ENCODE results near the gene IKZF2. TPM values are rescaled to one million over a fixed set of nuclear protein-coding genes. Genes with fewer than 3 reads are reported as not detected.

The IKZF2 gene
- total and polyA plus RNA-seq, 10 of the 15 experiments (the other 5 are each of a cell fraction or from before 2014, with no cell fraction given): 15.2 to 266 (median 87.2) TPM

DNA sequence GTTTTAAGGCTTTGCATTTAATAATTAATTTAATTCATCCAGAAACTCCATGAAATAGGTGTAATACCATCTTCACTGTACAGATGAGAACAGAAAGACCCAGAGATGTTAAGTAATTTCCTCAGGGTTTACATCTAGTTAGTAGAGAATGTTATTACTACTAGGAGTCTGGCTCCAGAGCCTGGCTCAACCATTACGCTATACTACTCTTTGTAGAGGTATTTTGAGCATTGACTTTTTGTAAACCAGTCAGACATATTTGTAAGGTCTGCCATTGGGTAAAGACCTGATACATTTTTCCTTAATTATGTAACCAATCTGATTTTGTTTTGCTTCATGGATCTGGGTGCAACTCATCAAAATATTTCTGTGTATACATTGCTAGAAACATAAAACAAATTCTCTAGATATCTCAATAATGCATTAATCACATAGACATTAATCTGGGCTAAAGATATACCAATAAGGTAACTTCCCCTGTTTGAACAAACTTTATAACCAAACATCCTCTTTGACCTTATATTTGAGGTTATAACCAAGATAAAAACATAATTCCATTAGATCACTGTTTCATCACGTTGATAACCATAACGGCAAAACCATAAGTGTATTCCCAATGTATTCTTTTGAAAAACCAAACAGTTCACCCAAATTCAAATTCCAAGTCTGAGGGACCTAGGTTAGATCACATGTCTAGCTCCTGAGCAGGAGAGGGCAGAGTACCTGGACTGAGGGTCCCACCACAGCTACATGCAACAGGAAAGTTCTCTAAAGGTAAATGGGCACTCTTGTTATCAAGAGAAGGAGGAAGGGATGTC is 135.0 kb downstream of the IKZF2 start (continued):
- TF ChIP-seq, protein P1, sequence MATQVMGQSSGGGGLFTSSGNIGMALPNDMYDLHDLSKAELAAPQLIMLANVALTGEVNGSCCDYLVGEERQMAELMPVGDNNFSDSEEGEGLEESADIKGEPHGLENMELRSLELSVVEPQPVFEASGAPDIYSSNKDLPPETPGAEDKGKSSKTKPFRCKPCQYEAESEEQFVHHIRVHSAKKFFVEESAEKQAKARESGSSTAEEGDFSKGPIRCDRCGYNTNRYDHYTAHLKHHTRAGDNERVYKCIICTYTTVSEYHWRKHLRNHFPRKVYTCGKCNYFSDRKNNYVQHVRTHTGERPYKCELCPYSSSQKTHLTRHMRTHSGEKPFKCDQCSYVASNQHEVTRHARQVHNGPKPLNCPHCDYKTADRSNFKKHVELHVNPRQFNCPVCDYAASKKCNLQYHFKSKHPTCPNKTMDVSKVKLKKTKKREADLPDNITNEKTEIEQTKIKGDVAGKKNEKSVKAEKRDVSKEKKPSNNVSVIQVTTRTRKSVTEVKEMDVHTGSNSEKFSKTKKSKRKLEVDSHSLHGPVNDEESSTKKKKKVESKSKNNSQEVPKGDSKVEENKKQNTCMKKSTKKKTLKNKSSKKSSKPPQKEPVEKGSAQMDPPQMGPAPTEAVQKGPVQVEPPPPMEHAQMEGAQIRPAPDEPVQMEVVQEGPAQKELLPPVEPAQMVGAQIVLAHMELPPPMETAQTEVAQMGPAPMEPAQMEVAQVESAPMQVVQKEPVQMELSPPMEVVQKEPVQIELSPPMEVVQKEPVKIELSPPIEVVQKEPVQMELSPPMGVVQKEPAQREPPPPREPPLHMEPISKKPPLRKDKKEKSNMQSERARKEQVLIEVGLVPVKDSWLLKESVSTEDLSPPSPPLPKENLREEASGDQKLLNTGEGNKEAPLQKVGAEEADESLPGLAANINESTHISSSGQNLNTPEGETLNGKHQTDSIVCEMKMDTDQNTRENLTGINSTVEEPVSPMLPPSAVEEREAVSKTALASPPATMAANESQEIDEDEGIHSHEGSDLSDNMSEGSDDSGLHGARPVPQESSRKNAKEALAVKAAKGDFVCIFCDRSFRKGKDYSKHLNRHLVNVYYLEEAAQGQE (IDR thresholded peaks at IDR 0.05; ENCODE audit: low read depth, low read length): no peak
- no peak for TF ChIP-seq EED (IDR thresholded peaks at IDR 0.05; ENCODE audit: low read depth)
- no peak for TF ChIP-seq KLF5 (IDR thresholded peaks at IDR 0.05; ENCODE audit: partially characterized antibody)
- TF ChIP-seq PAX8 (IDR thresholded peaks at IDR 0.05): no peak
- no peak for TF ChIP-seq FOXM1 (IDR thresholded peaks at IDR 0.05; ENCODE audit: low read depth, low read length)
- TF ChIP-seq RCOR1 (conservative IDR thresholded peaks at IDR 0.05; ENCODE audit: low read depth, low read length): no peak
- TF ChIP-seq, protein P2, sequence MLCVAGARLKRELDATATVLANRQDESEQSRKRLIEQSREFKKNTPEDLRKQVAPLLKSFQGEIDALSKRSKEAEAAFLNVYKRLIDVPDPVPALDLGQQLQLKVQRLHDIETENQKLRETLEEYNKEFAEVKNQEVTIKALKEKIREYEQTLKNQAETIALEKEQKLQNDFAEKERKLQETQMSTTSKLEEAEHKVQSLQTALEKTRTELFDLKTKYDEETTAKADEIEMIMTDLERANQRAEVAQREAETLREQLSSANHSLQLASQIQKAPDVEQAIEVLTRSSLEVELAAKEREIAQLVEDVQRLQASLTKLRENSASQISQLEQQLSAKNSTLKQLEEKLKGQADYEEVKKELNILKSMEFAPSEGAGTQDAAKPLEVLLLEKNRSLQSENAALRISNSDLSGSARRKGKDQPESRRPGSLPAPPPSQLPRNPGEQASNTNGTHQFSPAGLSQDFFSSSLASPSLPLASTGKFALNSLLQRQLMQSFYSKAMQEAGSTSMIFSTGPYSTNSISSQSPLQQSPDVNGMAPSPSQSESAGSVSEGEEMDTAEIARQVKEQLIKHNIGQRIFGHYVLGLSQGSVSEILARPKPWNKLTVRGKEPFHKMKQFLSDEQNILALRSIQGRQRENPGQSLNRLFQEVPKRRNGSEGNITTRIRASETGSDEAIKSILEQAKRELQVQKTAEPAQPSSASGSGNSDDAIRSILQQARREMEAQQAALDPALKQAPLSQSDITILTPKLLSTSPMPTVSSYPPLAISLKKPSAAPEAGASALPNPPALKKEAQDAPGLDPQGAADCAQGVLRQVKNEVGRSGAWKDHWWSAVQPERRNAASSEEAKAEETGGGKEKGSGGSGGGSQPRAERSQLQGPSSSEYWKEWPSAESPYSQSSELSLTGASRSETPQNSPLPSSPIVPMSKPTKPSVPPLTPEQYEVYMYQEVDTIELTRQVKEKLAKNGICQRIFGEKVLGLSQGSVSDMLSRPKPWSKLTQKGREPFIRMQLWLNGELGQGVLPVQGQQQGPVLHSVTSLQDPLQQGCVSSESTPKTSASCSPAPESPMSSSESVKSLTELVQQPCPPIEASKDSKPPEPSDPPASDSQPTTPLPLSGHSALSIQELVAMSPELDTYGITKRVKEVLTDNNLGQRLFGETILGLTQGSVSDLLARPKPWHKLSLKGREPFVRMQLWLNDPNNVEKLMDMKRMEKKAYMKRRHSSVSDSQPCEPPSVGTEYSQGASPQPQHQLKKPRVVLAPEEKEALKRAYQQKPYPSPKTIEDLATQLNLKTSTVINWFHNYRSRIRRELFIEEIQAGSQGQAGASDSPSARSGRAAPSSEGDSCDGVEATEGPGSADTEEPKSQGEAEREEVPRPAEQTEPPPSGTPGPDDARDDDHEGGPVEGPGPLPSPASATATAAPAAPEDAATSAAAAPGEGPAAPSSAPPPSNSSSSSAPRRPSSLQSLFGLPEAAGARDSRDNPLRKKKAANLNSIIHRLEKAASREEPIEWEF (IDR thresholded peaks at IDR 0.05; ENCODE audit: insufficient replicate concordance, low read depth, low read length): no peak
- TF ChIP-seq RAD21 (IDR thresholded peaks at IDR 0.05; ENCODE audit: insufficient read depth, low read depth, low read length): no peak
- TF ChIP-seq WRNIP1 (IDR thresholded peaks at IDR 0.05; ENCODE audit: borderline replicate concordance, low read depth, low read length): 0 out of 2 replicates have a peak, but pooled peaks have one; percentile 65
- TF ChIP-seq CEBPB (IDR thresholded peaks at IDR 0.05; ENCODE audit: borderline replicate concordance in 1 of 2, low read depth in 2 of 2, low read length in 2 of 2): no peak
- no peak for TF ChIP-seq NR2C2 (IDR thresholded peaks at IDR 0.05; ENCODE audit: borderline replicate concordance, control insufficient read depth, insufficient read length, low read depth)
- no peak for TF ChIP-seq SIX5 (IDR thresholded peaks at IDR 0.05; ENCODE audit: low read depth, low read length, severe bottlenecking)
- TF ChIP-seq MEF2A (IDR thresholded peaks at IDR 0.05; ENCODE audit: insufficient read depth, low read depth, low read length): no peak
- TF ChIP-seq TCF7 (IDR thresholded peaks at IDR 0.05; ENCODE audit: borderline replicate concordance): no peak
- no peak for TF ChIP-seq SUZ12 (IDR thresholded peaks at IDR 0.05; ENCODE audit: unreplicated experiment)
- TF ChIP-seq RAD51 (IDR thresholded peaks at IDR 0.05): no peak
- TF ChIP-seq, protein P3, sequence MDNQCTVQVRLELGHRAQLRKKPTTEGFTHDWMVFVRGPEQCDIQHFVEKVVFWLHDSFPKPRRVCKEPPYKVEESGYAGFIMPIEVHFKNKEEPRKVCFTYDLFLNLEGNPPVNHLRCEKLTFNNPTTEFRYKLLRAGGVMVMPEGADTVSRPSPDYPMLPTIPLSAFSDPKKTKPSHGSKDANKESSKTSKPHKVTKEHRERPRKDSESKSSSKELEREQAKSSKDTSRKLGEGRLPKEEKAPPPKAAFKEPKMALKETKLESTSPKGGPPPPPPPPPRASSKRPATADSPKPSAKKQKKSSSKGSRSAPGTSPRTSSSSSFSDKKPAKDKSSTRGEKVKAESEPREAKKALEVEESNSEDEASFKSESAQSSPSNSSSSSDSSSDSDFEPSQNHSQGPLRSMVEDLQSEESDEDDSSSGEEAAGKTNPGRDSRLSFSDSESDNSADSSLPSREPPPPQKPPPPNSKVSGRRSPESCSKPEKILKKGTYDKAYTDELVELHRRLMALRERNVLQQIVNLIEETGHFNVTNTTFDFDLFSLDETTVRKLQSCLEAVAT (IDR thresholded peaks at IDR 0.05): peak; percentile 67
- TF ChIP-seq IRF4 (IDR thresholded peaks at IDR 0.05; ENCODE audit: low read depth, low read length): no peak
- TF ChIP-seq STAT3 (IDR thresholded peaks at IDR 0.05; ENCODE audit: low read depth, low read length): peak; percentile 25; the same call in 1 of the 2 replicates

Measured in GM12878 (cell line).